ENCODE results near the gene SUN1.
"Not testable (repeated sequence)": the region's sequence is repeated elsewhere in the genome, so short reads cannot be mapped to it uniquely, and the experiment has no call there.

SUN1 gene

GRCh38 chr7:835021-835420 lies 2.7 kb downstream of the SUN1 start:
- DNase-seq: no peak

- no peak for DNase-seq
Observed at GRCh38 chr7:835485-836401, 3.5 kb downstream of the SUN1 start.

GRCh38 chr7:836429-836828 lies 4.2 kb downstream of the SUN1 start:
- peak; percentile 19 for DNase-seq

GRCh38 chr7:837001-837400 lies 4.7 kb downstream of the SUN1 start:
- DNase-seq: no peak

GRCh38 chr7:840001-840600 lies 7.8 kb downstream of the SUN1 start:
- DNase-seq: no peak

GRCh38 chr7:841943-842342 lies 9.7 kb downstream of the SUN1 start:
- DNase-seq: no peak

GRCh38 chr7:842431-843031 lies 10.3 kb downstream of the SUN1 start:
- no peak for DNase-seq

GRCh38 chr7:843230-843629 lies 11.0 kb downstream of the SUN1 start:
- DNase-seq: no peak

- DNase-seq: no peak
Observed at GRCh38 chr7:844043-844442, 11.8 kb downstream of the SUN1 start.

GRCh38 chr7:844514-844913 lies 12.2 kb downstream of the SUN1 start:
- DNase-seq: no peak

GRCh38 chr7:845091-845490 lies 12.8 kb downstream of the SUN1 start:
- no peak for DNase-seq

- DNase-seq: no peak
Observed at GRCh38 chr7:845731-846130, 13.5 kb downstream of the SUN1 start.

GRCh38 chr7:846958-847650 lies 14.8 kb downstream of the SUN1 start:
- not testable (repeated sequence) for DNase-seq

- not testable (repeated sequence) for DNase-seq
Observed at GRCh38 chr7:847728-848127, 15.5 kb downstream of the SUN1 start.

- no peak for DNase-seq
Observed at GRCh38 chr7:849145-849544, 16.9 kb downstream of the SUN1 start.

GRCh38 chr7:849781-850180 lies 17.5 kb downstream of the SUN1 start:
- no peak for DNase-seq

- no peak for DNase-seq
Observed at GRCh38 chr7:851204-851603, 18.9 kb downstream of the SUN1 start.

- DNase-seq: no peak
Observed at GRCh38 chr7:853366-854117, 21.3 kb downstream of the SUN1 start.

- DNase-seq: no peak
Observed at GRCh38 chr7:854118-854775, 22.0 kb downstream of the SUN1 start.

GRCh38 chr7:855686-856369 lies 23.6 kb downstream of the SUN1 start:
- no peak for DNase-seq

- no peak for DNase-seq
Observed at GRCh38 chr7:856444-857095, 24.3 kb downstream of the SUN1 start.

Data from fibroblast of skin of abdomen (primary cell).